Nephron progenitor cell (in vitro differentiated cells): Measurements from ENCODE around the gene TRAF6.
A peak's percentile ranks its signal among the peaks of the same experiment; 100 is the strongest.
"Not testable (repeated sequence)": the region's sequence is repeated elsewhere in the genome, so short reads cannot be mapped to it uniquely, and the experiment has no call there.

ENCODE experiments used
- DNase-seq: peaks from one replicate; pipeline ENCODE4 v3.0.0; 2021
- H3K27ac Mint-ChIP-seq: 2 replicates; pipeline ENCODE4 v1.8.0; 2021; ENCODE audit warnings: mild to moderate bottlenecking, moderate library complexity, mixed read lengths
- H3K27me3 Mint-ChIP-seq: 2 replicates; pipeline ENCODE4 v1.8.0; 2021; ENCODE audit warnings: mild to moderate bottlenecking, low read depth, mixed read lengths; ENCODE audit not compliant: poor library complexity
- H3K36me3 Mint-ChIP-seq: 2 replicates; pipeline ENCODE4 v1.8.0; 2021; ENCODE audit warnings: low read depth, mixed read lengths
- H3K4me1 Mint-ChIP-seq: 2 replicates; pipeline ENCODE4 v1.8.0; 2021; ENCODE audit warnings: mixed read lengths
- H3K4me3 Mint-ChIP-seq: 2 replicates; pipeline ENCODE4 v1.8.0; 2021; ENCODE audit warnings: mild to moderate bottlenecking, moderate library complexity, mixed read lengths
- H3K9me3 Mint-ChIP-seq: 2 replicates; pipeline ENCODE4 v1.8.0; 2021; ENCODE audit warnings: mild to moderate bottlenecking, moderate library complexity, mixed read lengths
- TF ChIP-seq, protein P1 (sequence below): fragments of 200-600 bp; sonication (generic); IDR thresholded peaks from 2 replicates; pipeline ENCODE4 v1.5.0; 2021; ENCODE audit warnings: antibody characterized with exemption

Gene TRAF6

DNA sequence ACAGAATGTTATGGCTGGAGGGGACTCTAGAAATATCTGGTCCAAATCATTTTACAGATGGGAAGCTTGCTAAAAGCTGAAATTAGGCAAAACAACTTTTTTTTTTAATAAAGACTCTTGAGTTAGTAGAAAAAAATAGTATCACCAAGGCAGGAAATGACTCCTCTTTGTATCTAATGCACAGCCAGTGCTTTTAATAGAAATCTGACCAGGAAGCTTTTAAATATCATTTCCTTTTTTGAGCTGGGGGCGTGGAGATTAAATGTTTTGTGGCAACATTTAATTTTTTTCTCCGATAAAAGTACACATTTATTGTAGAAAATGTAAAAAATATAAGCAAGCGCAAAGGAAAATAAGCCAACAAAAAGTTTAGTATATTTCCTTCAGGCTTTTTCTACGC lies 22.5 kb downstream of the TRAF6 start:
- TF ChIP-seq, protein P1, sequence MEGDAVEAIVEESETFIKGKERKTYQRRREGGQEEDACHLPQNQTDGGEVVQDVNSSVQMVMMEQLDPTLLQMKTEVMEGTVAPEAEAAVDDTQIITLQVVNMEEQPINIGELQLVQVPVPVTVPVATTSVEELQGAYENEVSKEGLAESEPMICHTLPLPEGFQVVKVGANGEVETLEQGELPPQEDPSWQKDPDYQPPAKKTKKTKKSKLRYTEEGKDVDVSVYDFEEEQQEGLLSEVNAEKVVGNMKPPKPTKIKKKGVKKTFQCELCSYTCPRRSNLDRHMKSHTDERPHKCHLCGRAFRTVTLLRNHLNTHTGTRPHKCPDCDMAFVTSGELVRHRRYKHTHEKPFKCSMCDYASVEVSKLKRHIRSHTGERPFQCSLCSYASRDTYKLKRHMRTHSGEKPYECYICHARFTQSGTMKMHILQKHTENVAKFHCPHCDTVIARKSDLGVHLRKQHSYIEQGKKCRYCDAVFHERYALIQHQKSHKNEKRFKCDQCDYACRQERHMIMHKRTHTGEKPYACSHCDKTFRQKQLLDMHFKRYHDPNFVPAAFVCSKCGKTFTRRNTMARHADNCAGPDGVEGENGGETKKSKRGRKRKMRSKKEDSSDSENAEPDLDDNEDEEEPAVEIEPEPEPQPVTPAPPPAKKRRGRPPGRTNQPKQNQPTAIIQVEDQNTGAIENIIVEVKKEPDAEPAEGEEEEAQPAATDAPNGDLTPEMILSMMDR = no peak
- Mint-ChIP-seq H3K36me3 (peaks cover 63% of the 10 kb centered on the region), H3K4me3 (no peak overlapping the region), H3K27me3 (no peaks in the 10 kb centered on the region), H3K4me1 (no peaks in the 10 kb centered on the region), H3K9me3 (peaks cover 4% of the 10 kb centered on the region), H3K27ac (no peak overlapping the region)
- no peak for DNase-seq

DNA sequence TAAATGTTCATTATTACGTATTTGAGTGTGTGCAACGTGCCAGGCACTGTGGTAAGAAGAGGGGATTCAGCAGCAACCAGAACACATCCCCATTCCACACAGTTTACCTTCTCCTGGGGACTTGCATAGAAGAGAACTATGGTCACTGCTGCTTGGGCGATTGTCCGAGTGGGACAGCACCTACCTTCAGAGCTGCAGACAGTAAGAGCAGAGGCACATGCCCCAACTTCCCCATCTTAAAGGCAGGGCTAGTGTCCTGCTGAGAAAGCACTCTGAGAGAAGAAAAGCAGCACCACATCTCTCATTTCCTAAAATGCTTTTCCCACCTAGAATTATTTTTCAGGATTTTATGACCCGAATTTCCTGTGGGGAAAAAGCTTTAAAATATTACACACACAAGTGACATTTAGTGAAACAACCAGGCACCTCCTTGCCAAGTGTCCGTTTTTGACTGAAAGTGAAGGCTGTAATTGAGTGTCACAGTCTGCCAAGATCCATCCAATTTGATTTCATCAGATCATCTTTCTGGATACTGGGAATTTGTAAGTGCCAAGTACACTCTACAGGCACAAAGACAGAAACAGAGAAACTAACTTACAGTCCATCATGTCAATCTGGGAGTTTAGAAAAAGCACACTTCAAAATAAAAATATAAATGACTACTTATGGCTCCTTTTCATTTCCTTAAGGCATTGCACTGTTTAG lies 24.6 kb downstream of the TRAF6 start:
- no peak for DNase-seq
- Mint-ChIP-seq H3K27ac (no peak overlapping the region), H3K27me3 (no peaks in the 10 kb centered on the region), H3K9me3 (peaks cover 4% of the 10 kb centered on the region), H3K4me3 (no peak overlapping the region), H3K4me1 (no peaks in the 10 kb centered on the region), H3K36me3 (peaks cover 49% of the 10 kb centered on the region)
- TF ChIP-seq, protein P1 = no peak

DNA sequence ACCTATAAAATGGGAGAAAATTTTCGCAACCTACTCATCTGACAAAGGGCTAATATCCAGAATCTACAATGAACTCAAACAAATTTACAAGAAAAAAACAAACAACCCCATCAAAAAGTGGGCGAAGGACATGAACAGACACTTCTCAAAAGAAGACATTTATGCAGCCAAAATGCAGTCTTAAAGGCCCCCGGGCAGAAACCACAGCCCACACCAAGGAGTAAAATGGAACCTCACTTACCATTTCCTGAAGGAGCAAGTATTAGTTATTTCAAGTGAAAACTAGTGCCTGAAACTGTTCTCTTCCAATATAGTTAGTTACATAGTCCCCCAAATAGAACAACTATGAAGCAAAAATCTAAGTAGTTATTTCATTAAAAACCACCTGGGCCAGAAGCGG lies 27.0 kb downstream of the TRAF6 start:
- DNase-seq, H3K4me1 Mint-ChIP-seq, H3K9me3 Mint-ChIP-seq, H3K27me3 Mint-ChIP-seq, H3K27ac Mint-ChIP-seq, H3K4me3 Mint-ChIP-seq: not testable (repeated sequence)
- peaks cover 31% of the 10 kb centered on the region for H3K36me3 Mint-ChIP-seq

DNA sequence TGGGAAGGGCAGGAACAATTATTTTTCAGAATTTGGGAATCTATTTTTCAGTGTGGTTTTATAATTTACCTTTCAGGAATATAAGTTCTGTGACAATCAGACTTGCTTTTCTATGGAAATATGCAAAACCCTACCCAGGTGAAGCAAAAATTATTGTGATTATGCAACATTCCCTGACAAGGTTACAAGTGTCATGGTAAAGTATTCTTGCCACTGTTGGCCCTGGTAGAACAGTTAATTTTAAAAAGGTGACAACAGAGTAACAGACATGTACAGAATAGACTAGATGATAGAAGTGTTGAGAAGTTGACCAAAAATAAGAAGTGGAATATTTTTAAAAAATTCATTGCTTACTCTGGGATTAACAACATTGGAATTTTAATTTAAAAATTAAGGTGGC lies 29.2 kb downstream of the TRAF6 start:
- Mint-ChIP-seq H3K27ac (no peak overlapping the region), H3K4me3 (no peak overlapping the region), H3K4me1 (peaks cover 9% of the 10 kb centered on the region), H3K9me3 (peaks cover 4% of the 10 kb centered on the region), H3K27me3 (no peaks in the 10 kb centered on the region), H3K36me3 (peaks cover 22% of the 10 kb centered on the region)
- no peak for DNase-seq
- TF ChIP-seq, protein P1 = no peak

DNA sequence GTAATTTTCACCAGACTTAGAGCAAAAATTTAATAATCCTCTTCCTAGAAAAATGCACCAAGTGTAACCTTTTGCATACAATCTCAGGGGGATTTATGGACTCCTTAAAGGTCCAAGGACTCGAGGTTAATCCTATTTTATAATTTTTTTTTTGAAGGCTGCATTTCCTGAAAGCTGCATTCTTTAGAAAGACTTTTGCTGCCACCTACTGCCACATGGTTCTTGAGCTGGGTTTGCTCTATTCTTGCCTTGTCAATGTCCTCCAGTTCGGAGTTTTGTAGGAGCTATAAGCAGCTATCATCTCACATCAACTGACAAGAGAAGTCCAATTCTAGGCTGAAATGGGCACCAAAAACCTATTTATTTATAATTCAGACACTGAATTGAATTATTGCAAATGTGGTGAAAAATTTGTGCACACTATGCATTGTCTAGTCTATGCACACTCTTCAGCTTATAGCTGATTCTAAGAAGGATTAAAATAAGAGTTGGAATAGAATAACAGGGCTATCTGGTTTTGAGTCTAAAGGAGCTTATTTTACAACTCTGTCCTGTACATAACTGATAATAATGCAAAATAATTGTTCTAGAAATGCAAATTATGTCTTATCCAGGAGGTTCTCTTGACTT lies 31.3 kb downstream of the TRAF6 start:
- Mint-ChIP-seq H3K36me3 (peaks cover 8% of the 10 kb centered on the region), H3K27me3 (no peaks in the 10 kb centered on the region), H3K4me1 (peaks cover 9% of the 10 kb centered on the region), H3K4me3 (no peak overlapping the region), H3K27ac (no peak overlapping the region), H3K9me3 (peaks cover 4% of the 10 kb centered on the region)
- TF ChIP-seq, protein P1 = peak; percentile 52
- peak; percentile 38 for DNase-seq

DNA sequence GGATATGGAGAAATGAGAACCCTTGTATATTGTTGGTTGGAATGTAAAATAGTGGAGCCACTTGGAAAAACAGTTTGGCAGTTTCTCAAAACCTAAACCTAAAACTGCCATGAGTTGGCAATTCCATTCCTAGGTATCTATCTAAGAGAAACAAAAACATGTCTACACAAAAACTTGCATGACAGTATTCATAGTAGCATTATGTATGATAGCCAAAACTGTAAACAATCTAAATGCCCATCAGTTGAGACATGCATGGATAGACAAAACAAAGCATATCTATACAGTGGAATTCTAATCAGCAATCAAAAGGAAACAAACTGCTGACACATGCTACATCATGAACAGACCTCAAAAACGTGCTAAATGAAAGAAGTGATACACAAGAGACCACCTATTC lies 34.9 kb downstream of the TRAF6 start:
- no peaks in the 10 kb centered on the region for H3K9me3 Mint-ChIP-seq
- no peaks in the 10 kb centered on the region for H3K36me3 Mint-ChIP-seq
- peaks cover 9% of the 10 kb centered on the region for H3K4me1 Mint-ChIP-seq
- no peak overlapping the region for H3K27ac Mint-ChIP-seq
- no peak for DNase-seq
- peaks cover 3% of the 10 kb centered on the region for H3K27me3 Mint-ChIP-seq
- TF ChIP-seq, protein P1 = no peak
- H3K4me3 Mint-ChIP-seq = no peak overlapping the region
